Measurements from ENCODE around the gene CYB5A. TPM values are rescaled to one million over a fixed set of nuclear protein-coding genes. Genes with fewer than 3 reads are reported as not detected.
A peak's percentile ranks its signal among the peaks of the same experiment; 100 is the strongest.

The CYB5A gene
- total and polyA plus RNA-seq, 9 of the 15 experiments (the other 6 are each of a cell fraction or from before 2014, with no cell fraction given), result 11.9 to 22.6 (median 14.1) TPM

DNA sequence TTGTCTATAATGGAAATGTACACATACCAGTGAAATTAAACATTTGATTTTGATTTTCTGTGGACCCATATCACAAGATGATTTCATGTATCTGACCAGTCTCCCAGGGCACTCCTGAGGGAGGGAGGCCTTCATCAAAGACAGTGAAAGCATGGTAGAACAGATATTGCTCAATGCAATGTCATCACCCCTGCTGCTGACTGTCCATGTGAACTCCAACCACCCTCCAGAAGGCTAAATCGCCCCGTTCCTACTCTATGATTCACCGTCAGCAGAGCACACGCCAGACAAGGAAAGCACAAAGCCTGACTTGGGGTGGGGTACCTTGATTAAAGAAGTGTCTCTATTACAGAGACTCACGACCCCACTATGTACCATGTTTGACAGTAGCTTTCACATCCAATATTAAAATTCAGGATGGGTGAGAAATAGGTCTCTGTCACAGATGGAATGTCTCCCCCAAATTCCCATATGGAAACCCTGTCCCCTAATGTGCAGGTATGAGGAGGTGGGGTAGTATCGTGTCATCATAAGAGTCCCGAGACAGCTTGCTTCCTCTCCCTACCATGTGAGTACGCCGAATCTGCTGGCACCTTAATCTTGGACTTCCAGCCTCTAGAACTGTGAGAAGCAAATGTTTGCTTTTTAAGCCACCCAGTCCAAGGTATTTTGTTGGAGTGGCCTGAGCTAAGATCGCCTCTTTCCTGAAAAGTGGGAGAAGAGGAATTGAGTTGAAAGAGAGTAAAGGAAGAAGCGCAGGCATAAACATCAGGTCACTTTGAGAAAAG, 42.4 kb downstream of the CYB5A start (continued):
- TF ChIP-seq, protein P1, sequence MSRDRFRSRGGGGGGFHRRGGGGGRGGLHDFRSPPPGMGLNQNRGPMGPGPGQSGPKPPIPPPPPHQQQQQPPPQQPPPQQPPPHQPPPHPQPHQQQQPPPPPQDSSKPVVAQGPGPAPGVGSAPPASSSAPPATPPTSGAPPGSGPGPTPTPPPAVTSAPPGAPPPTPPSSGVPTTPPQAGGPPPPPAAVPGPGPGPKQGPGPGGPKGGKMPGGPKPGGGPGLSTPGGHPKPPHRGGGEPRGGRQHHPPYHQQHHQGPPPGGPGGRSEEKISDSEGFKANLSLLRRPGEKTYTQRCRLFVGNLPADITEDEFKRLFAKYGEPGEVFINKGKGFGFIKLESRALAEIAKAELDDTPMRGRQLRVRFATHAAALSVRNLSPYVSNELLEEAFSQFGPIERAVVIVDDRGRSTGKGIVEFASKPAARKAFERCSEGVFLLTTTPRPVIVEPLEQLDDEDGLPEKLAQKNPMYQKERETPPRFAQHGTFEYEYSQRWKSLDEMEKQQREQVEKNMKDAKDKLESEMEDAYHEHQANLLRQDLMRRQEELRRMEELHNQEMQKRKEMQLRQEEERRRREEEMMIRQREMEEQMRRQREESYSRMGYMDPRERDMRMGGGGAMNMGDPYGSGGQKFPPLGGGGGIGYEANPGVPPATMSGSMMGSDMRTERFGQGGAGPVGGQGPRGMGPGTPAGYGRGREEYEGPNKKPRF (IDR thresholded peaks at IDR 0.05; ENCODE audit: low read depth, low read length), result no peak
- TF ChIP-seq, protein P2, sequence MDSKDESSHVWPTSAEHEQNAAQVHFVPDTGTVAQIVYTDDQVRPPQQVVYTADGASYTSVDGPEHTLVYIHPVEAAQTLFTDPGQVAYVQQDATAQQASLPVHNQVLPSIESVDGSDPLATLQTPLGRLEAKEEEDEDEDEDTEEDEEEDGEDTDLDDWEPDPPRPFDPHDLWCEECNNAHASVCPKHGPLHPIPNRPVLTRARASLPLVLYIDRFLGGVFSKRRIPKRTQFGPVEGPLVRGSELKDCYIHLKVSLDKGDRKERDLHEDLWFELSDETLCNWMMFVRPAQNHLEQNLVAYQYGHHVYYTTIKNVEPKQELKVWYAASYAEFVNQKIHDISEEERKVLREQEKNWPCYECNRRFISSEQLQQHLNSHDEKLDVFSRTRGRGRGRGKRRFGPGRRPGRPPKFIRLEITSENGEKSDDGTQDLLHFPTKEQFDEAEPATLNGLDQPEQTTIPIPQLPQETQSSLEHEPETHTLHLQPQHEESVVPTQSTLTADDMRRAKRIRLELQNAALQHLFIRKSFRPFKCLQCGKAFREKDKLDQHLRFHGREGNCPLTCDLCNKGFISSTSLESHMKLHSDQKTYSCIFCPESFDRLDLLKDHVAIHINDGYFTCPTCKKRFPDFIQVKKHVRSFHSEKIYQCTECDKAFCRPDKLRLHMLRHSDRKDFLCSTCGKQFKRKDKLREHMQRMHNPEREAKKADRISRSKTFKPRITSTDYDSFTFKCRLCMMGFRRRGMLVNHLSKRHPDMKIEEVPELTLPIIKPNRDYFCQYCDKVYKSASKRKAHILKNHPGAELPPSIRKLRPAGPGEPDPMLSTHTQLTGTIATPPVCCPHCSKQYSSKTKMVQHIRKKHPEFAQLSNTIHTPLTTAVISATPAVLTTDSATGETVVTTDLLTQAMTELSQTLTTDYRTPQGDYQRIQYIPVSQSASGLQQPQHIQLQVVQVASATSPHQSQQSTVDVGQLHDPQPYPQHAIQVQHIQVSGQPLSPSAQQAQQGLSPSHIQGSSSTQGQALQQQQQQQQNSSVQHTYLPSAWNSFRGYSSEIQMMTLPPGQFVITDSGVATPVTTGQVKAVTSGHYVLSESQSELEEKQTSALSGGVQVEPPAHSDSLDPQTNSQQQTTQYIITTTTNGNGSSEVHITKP (IDR thresholded peaks at IDR 0.05; ENCODE audit: partially characterized antibody), result peak; percentile 55
- TF ChIP-seq FOSL1 (tag; conservative IDR thresholded peaks at IDR 0.05), result peak; percentile 55
- no peak for TF ChIP-seq NCOA1 (IDR thresholded peaks at IDR 0.05; ENCODE audit: low read depth)
- TF ChIP-seq ZBTB1 (CRISPR knock-in tag; IDR thresholded peaks at IDR 0.05; ENCODE audit: borderline replicate concordance, low read depth), result no peak
- TF ChIP-seq, protein P3, sequence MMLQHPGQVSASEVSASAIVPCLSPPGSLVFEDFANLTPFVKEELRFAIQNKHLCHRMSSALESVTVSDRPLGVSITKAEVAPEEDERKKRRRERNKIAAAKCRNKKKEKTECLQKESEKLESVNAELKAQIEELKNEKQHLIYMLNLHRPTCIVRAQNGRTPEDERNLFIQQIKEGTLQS (IDR thresholded peaks at IDR 0.05), result peak; percentile 64
- TF ChIP-seq, protein P3 (CRISPR knock-in tag; conservative IDR thresholded peaks at IDR 0.05), result no peak
